HL-60/S4 (cell line): Measurements from ENCODE around the gene CLCA4.
"Not testable (repeated sequence)": the region's sequence is repeated elsewhere in the genome, so short reads cannot be mapped to it uniquely, and the experiment has no call there.

Experiments used
- in situ Hi-C: fragments of 300-500 bp; cut with MboI; formaldehyde crosslinking; loops from 2 replicates; pipeline ENCODE4 v1.14.3; 2022; ENCODE audit warnings: low sequenced_read_pairs

The CLCA4 gene

GRCh38 chr1:86596741-86597290, 49.9 kb downstream of the CLCA4 start:
- in situ Hi-C loops = no loop called here

GRCh38 chr1:86606080-86606479, 59.2 kb downstream of the CLCA4 start:
- in situ Hi-C loops = not testable (repeated sequence)

GRCh38 chr1:86616433-86616832, 69.6 kb downstream of the CLCA4 start:
- in situ Hi-C loops = no loop called here

GRCh38 chr1:86616871-86617270, 70.0 kb downstream of the CLCA4 start:
- in situ Hi-C loops = no loop called here

GRCh38 chr1:86618358-86618757, 71.5 kb downstream of the CLCA4 start:
- in situ Hi-C loops = no loop called here

- in situ Hi-C loops = no loop called here
Observed at GRCh38 chr1:86619313-86619712, 72.4 kb downstream of the CLCA4 start.

GRCh38 chr1:86621286-86621685, 74.4 kb downstream of the CLCA4 start:
- in situ Hi-C loops = no loop called here
